H1 (cell line): Measurements from ENCODE around the gene CEP78. TPM values are rescaled to one million over a fixed set of nuclear protein-coding genes. Genes with fewer than 3 reads are reported as not detected.

Experiments used
- CTCF ChIA-PET: fragments of 300-600 bp; sonication (Branson Sonifier 250); formaldehyde crosslinking; loops from one replicate; lab custom pipeline; 2021; ENCODE audit not compliant: partially characterized antibody; lab: Charles Lee
- POLR2A ChIA-PET: fragments of 300-600 bp; sonication (Branson Sonifier 250); formaldehyde crosslinking; loops from one replicate; lab custom pipeline; 2021; ENCODE audit warnings: inconsistent platforms; ENCODE audit not compliant: partially characterized antibody; lab: Charles Lee
- DNase-seq, 2 experiments: peaks; one replicate each; pipeline versions ENCODE4 v3.0.0 to v3.0.0-alpha.2; 2010 to 2022; ENCODE audit warnings: low spot score in 2 of 2, low read depth in 1 of 2, mixed read lengths in 1 of 2
- FAIRE-seq: peaks from 2 replicates; lab custom pipeline; 2011; peaks lifted over from hg19 to GRCh38; lab: Jason Lieb, UNC
- H2AFZ ChIP-seq: 2 replicates; pipeline ENCODE4 v1.8.1; 2012; ENCODE audit warnings: low read length, inconsistent platforms
- H2AK5ac ChIP-seq: 2 replicates; pipeline ENCODE4 v1.6.1; 2013; ENCODE audit warnings: low read depth, low read length
- H2BK120ac ChIP-seq: replicated peaks from 2 replicates; pipeline ENCODE3; 2013; ENCODE audit warnings: low read depth, low read length, inconsistent platforms
- H2BK12ac ChIP-seq: 2 replicates; pipeline ENCODE4 v1.6.1; 2013; ENCODE audit warnings: low read depth, low read length
- H2BK15ac ChIP-seq: 2 replicates; pipeline ENCODE4 v1.6.1; 2013; ENCODE audit warnings: low read length
- H2BK20ac ChIP-seq: 2 replicates; pipeline ENCODE4 v1.6.1; 2013; ENCODE audit warnings: low read length
- H2BK5ac ChIP-seq: 2 replicates; pipeline ENCODE4 v1.6.1; 2013; ENCODE audit warnings: low read depth, low read length
- H3K14ac ChIP-seq: 2 replicates; pipeline ENCODE4 v1.6.1; 2013; ENCODE audit warnings: inconsistent platforms; ENCODE audit not compliant: insufficient read length
- H3K18ac ChIP-seq: 2 replicates; pipeline ENCODE4 v1.6.1; 2013; ENCODE audit warnings: low read length; ENCODE audit errors: extremely low read depth
- H3K23ac ChIP-seq: 2 replicates; pipeline ENCODE4 v1.6.1; 2013; ENCODE audit warnings: inconsistent platforms; ENCODE audit not compliant: insufficient read length
- H3K23me2 ChIP-seq: 2 replicates; pipeline ENCODE4 v1.6.1; 2013; ENCODE audit warnings: low read depth, low read length
- H3K27ac ChIP-seq: 2 replicates; pipeline ENCODE4 v1.6.1; 2011; ENCODE audit warnings: low read depth, low read length, inconsistent platforms
- H3K27me3 ChIP-seq, 4 experiments: replicated peaks in 1 of 4; 1 replicate in 1 of 4; 2 replicates in 3 of 4; pipeline versions ENCODE4 v1.6.1 to v1.8.1; 2011 to 2013; ENCODE audit warnings: low read length in 3 of 4, mild to moderate bottlenecking in 3 of 4, inconsistent platforms in 2 of 4, mixed read lengths in 2 of 4, moderate library complexity in 1 of 4; ENCODE audit not compliant: control insufficient read depth in 3 of 4, insufficient read depth in 3 of 4; ENCODE audit errors: extremely low read depth in 1 of 4
- H3K36me3 ChIP-seq, 4 experiments: 2 replicates each; pipeline versions ENCODE4 v1.6.1 to v1.8.1; 2011 to 2013; ENCODE audit warnings: mild to moderate bottlenecking in 4 of 4, low read length in 3 of 4, moderate library complexity in 2 of 4, control low read depth in 1 of 4, inconsistent platforms in 1 of 4; ENCODE audit not compliant: insufficient read depth in 4 of 4, control insufficient read depth in 2 of 4
- H3K4ac ChIP-seq: replicated peaks from 2 replicates; pipeline ENCODE3; 2013; ENCODE audit warnings: low read length, low read depth, mixed read lengths, inconsistent platforms; ENCODE audit not compliant: insufficient read length
- H3K4me1 ChIP-seq, 4 experiments: replicated peaks in 1 of 4; 1 replicate in 1 of 4; 2 replicates in 3 of 4; pipeline versions ENCODE4 v1.6.1 to v1.8.1; 2011 to 2013; ENCODE audit warnings: low read length in 3 of 4, inconsistent platforms in 2 of 4, mixed read lengths in 1 of 4; ENCODE audit not compliant: insufficient read depth in 4 of 4, control insufficient read depth in 3 of 4
- H3K4me2 ChIP-seq, 2 experiments: 2 replicates each; pipeline versions ENCODE4 v1.6.1 to v1.8.1; 2011 to 2013; ENCODE audit warnings: low read depth in 2 of 2, low read length in 2 of 2, control low read depth in 1 of 2, inconsistent platforms in 1 of 2, mild to moderate bottlenecking in 1 of 2; ENCODE audit not compliant: insufficient read depth in 1 of 2
- H3K4me3 ChIP-seq, 4 experiments: fragments of 200-600, 300-600 bp in 1 of 4; sonication (generic), shearing (Covaris generic), sonication (Bioruptor Twin) in 1 of 4; 2 replicates each; pipeline versions ENCODE4 v1.5.1 to v1.8.1; 2011 to 2016; ENCODE audit warnings: low read length in 4 of 4, low read depth in 3 of 4, control low read depth in 2 of 4, inconsistent platforms in 2 of 4, mild to moderate bottlenecking in 2 of 4, mixed read lengths in 1 of 4, moderate library complexity in 1 of 4; ENCODE audit not compliant: insufficient read depth in 2 of 4; ENCODE audit errors: extremely low read depth in 1 of 4
- H3K56ac ChIP-seq: replicated peaks from 2 replicates; pipeline ENCODE3; 2013; ENCODE audit warnings: low read depth, mild to moderate bottlenecking, mixed read lengths, low read length, inconsistent platforms; ENCODE audit not compliant: insufficient read length
- H3K79me1 ChIP-seq: 2 replicates; pipeline ENCODE4 v1.6.1; 2013; ENCODE audit warnings: low read depth, low read length, control low read depth
- H3K79me2 ChIP-seq, 2 experiments: 2 replicates each; pipeline versions ENCODE4 v1.6.1 to v1.8.1; 2012 to 2013; ENCODE audit warnings: low read length in 2 of 2, mild to moderate bottlenecking in 2 of 2, inconsistent platforms in 1 of 2; ENCODE audit not compliant: insufficient read depth in 2 of 2, control insufficient read depth in 1 of 2
- H3K9ac ChIP-seq, 4 experiments: replicated peaks in 1 of 4; 1 replicate in 1 of 4; 2 replicates in 3 of 4; pipeline versions ENCODE4 v1.6.1 to v1.8.1; 2011 to 2013; ENCODE audit warnings: low read depth in 3 of 4, low read length in 3 of 4, control low read depth in 2 of 4, mild to moderate bottlenecking in 2 of 4, moderate library complexity in 2 of 4, inconsistent platforms in 1 of 4; ENCODE audit errors: extremely low read depth in 1 of 4
- H3K9me3 ChIP-seq, 2 experiments: 2 replicates each; pipeline versions ENCODE4 v1.6.1 to v1.8.1; 2012 to 2013; ENCODE audit warnings: mild to moderate bottlenecking in 2 of 2, moderate library complexity in 2 of 2, control low read depth in 1 of 2, inconsistent platforms in 1 of 2, low read depth in 1 of 2, low read length in 1 of 2, mixed read lengths in 1 of 2; ENCODE audit not compliant: insufficient read depth in 2 of 2
- H4K20me1 ChIP-seq, 2 experiments: replicated peaks in 1 of 2; 2 replicates each; pipeline versions ENCODE3 to v1.8.1; 2011 to 2013; ENCODE audit warnings: inconsistent platforms in 2 of 2, low read length in 2 of 2, mild to moderate bottlenecking in 1 of 2; ENCODE audit not compliant: insufficient read depth in 2 of 2, control insufficient read depth in 1 of 2
- H4K5ac ChIP-seq: 2 replicates; pipeline ENCODE4 v1.6.1; 2013; ENCODE audit warnings: low read length, low read depth, mixed read lengths, inconsistent platforms; ENCODE audit not compliant: insufficient read length
- H4K8ac ChIP-seq: 2 replicates; pipeline ENCODE4 v1.8.0; 2013; ENCODE audit warnings: mild to moderate bottlenecking, moderate library complexity, low read length, inconsistent platforms; ENCODE audit not compliant: insufficient read depth; ENCODE audit errors: extremely low read depth
- H4K91ac ChIP-seq: replicated peaks from 2 replicates; pipeline ENCODE3; 2013; ENCODE audit warnings: low read length, mixed read lengths, inconsistent platforms; ENCODE audit not compliant: insufficient read length
- BCL11A ChIP-seq, 2 experiments: IDR thresholded peaks; one replicate each; pipeline ENCODE4 v1.6.1; 2011; ENCODE audit warnings: low read depth in 2 of 2, low read length in 2 of 2, mild to moderate bottlenecking in 2 of 2
- CHD1 ChIP-seq: IDR thresholded peaks from 2 replicates; pipeline ENCODE4 v1.6.1; 2012; ENCODE audit warnings: low read depth, low read length, improper control_type of control experiment
- FOSL1 ChIP-seq: IDR thresholded peaks from 2 replicates; pipeline ENCODE4 v1.6.1; 2011; ENCODE audit warnings: mild to moderate bottlenecking, low read depth, low read length, moderate library complexity; ENCODE audit not compliant: insufficient read depth
- KDM1A ChIP-seq: fragments of 200-600, 300-600 bp; sonication (generic); IDR thresholded peaks from 2 replicates; pipeline ENCODE4 v1.7.1; 2016; ENCODE audit warnings: mild to moderate bottlenecking, low read length, borderline replicate concordance
- KDM5A ChIP-seq: fragments of 200-600 bp; IDR thresholded peaks from 2 replicates; pipeline ENCODE4 v1.7.1; 2012; ENCODE audit warnings: mild to moderate bottlenecking, low read length, inconsistent platforms, mixed read lengths
- SAP30 ChIP-seq: fragments of 300-600 bp; sonication (generic); IDR thresholded peaks from 2 replicates; pipeline ENCODE4 v1.7.1; 2012; ENCODE audit warnings: low read length, moderate library complexity, mild to moderate bottlenecking, inconsistent platforms; ENCODE audit not compliant: insufficient read depth, insufficient replicate concordance
- WGBS, 2 experiments: shearing (Covaris generic) in 1 of 2; methylation state at CpG; one replicate each; pipeline versions ENCODE4 v1.1.6 to v1.1.7; 2013 to 2015; ENCODE audit warnings: low lambda C conversion rate in 2 of 2, mixed read lengths in 2 of 2, inconsistent platforms in 1 of 2, low coverage in 1 of 2, missing lambda C conversion rate in 1 of 2; ENCODE audit not compliant: insufficient replicate concordance in 2 of 2, insufficient coverage in 1 of 2, insufficient read length in 1 of 2; ENCODE audit errors: extremely low coverage in 1 of 2, missing lambda C conversion rate in 1 of 2; 5-methylcytosine and 5-hydroxymethylcytosine counted together
- polyA plus RNA-seq, 7 experiments: library from polyadenylated mRNA; depleted of rRNA in 3 of 7; stranded (reverse) in 5 of 7; unstranded in 2 of 7; fragments of >200 nt in 5 of 7; fragments of 200-250 nt in 2 of 7; gene quantifications; 1 replicate in 5 of 7; 2 replicates in 1 of 7; 4 replicates in 1 of 7; pipeline versions ENCODE4 v1.2.1 to v1.2.3, GENCODE V29; 2011 to 2013; ENCODE audit warnings: missing spikeins in 2 of 7, mixed read lengths in 2 of 7
- total RNA-seq: library from RNA; stranded (reverse); fragmentation: NEBNext Ultra II Directional; extraction: Animal tissue kit (Norgen Biotek cat#: 25700); gene quantifications from 2 replicates; pipeline ENCODE4 v1.2.1, GENCODE V29; 2021
- TF ChIP-seq, protein P1 (sequence below), 3 experiments: IDR thresholded peaks; 1 replicate in 2 of 3; 2 replicates in 1 of 3; pipeline versions ENCODE4 v1.5.1 to v1.6.1; 2011; ENCODE audit warnings: low read length in 3 of 3, mild to moderate bottlenecking in 3 of 3, inconsistent platforms in 2 of 3, low read depth in 1 of 3, moderate library complexity in 1 of 3; ENCODE audit not compliant: insufficient read depth in 1 of 3; ENCODE audit errors: control extremely low read depth in 1 of 3

Gene CEP78
- total and polyA plus RNA-seq, 2 of the 8 experiments (the other 6 are each of a cell fraction or from before 2014, with no cell fraction given) = 10.3 to 40.9 TPM

- ChIA-PET CTCF (interaction anchor here (0.7 kb wide), 1 partner anchor 118 kb away, joined by 3 read pairs; no protein-coding TSS in a partner anchor), POLR2A (interaction anchor here (1.1 to 27.8 kb wide), 5 partner anchors 13 to 262 kb away, joined by 3 to 936 read pairs (median 520); partner anchors contain the start of genes CEP78 and GNAQ)
- no peak overlapping the region for H3K14ac ChIP-seq
- peaks cover 7% of the 10 kb centered on the region; the same call in 1 of the 2 replicates for H3K23me2 ChIP-seq
- no peak overlapping the region for H2AFZ ChIP-seq
- H2BK5ac ChIP-seq = no peak overlapping the region
- DNase-seq (no peak), FAIRE-seq (no peak)
- peaks cover 2% of the 10 kb centered on the region; the same call in 1 of the 2 replicates for H3K79me1 ChIP-seq
- H3K4me2 ChIP-seq = no peak overlapping the region
- no peak overlapping the region for H3K9ac ChIP-seq
- no peak overlapping the region for H2BK12ac ChIP-seq
- H2BK20ac ChIP-seq = no peak overlapping the region
- H4K20me1 ChIP-seq = peaks cover 0 to 3% of the 10 kb centered on the region in 2 experiments
- H3K4ac ChIP-seq = no peak overlapping the region
- no peak overlapping the region for H3K4me3 ChIP-seq
- no peak overlapping the region for H3K27ac ChIP-seq
- no peak overlapping the region; the same call in 1 of the 2 replicates for H2BK15ac ChIP-seq
- H3K27me3 ChIP-seq = no peaks in the 10 kb centered on the region
- H3K79me2 ChIP-seq = peaks cover 9 to 10% of the 10 kb centered on the region in 2 experiments
- no peak overlapping the region for H2AK5ac ChIP-seq
- H3K36me3 ChIP-seq = no peaks in the 10 kb centered on the region
- no peak overlapping the region for H2BK120ac ChIP-seq
- WGBS, 2 experiments = 88% methylated on average over 9 of the region's 9 CpGs; no CpG with 5 or more reads in 1 of the 2 experiments
- H3K9me3 ChIP-seq = no peaks in the 10 kb centered on the region
- H3K4me1 ChIP-seq = peaks cover 8 to 16% (median 12%) of the 10 kb centered on the region in 4 experiments; a peak in 6 of 7 replicates
- no peak overlapping the region for H3K18ac ChIP-seq
- H3K56ac ChIP-seq = no peak overlapping the region
- H4K91ac ChIP-seq = no peak overlapping the region
- no peak overlapping the region for H3K23ac ChIP-seq
- no peak overlapping the region for H4K5ac ChIP-seq
- H4K8ac ChIP-seq = no peak overlapping the region
- no peak for TF ChIP-seq SAP30
- TF ChIP-seq, protein P1, sequence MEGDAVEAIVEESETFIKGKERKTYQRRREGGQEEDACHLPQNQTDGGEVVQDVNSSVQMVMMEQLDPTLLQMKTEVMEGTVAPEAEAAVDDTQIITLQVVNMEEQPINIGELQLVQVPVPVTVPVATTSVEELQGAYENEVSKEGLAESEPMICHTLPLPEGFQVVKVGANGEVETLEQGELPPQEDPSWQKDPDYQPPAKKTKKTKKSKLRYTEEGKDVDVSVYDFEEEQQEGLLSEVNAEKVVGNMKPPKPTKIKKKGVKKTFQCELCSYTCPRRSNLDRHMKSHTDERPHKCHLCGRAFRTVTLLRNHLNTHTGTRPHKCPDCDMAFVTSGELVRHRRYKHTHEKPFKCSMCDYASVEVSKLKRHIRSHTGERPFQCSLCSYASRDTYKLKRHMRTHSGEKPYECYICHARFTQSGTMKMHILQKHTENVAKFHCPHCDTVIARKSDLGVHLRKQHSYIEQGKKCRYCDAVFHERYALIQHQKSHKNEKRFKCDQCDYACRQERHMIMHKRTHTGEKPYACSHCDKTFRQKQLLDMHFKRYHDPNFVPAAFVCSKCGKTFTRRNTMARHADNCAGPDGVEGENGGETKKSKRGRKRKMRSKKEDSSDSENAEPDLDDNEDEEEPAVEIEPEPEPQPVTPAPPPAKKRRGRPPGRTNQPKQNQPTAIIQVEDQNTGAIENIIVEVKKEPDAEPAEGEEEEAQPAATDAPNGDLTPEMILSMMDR (IDR thresholded peaks at IDR 0.05; ENCODE audit: control extremely low read depth in 1 of 3, insufficient read depth in 1 of 3, low read depth in 1 of 3, low read length in 3 of 3) = no peak
- no peak for TF ChIP-seq FOSL1
- TF ChIP-seq KDM1A = no peak
- no peak for TF ChIP-seq CHD1
- no peak for TF ChIP-seq KDM5A
- TF ChIP-seq BCL11A (IDR thresholded peaks at IDR 0.05; ENCODE audit: low read depth in 2 of 2, low read length in 2 of 2) = no peak
Observed at GRCh38 chr9:78292716-78293497, 57.0 kb downstream of the CEP78 start.
